ENCODE data around the gene MKKS. TPM values are rescaled to one million over a fixed set of nuclear protein-coding genes. Genes with fewer than 3 reads are reported as not detected.
"Not testable (repeated sequence)": the region's sequence is repeated elsewhere in the genome, so short reads cannot be mapped to it uniquely, and the experiment has no call there.

The MKKS gene
- total RNA-seq, 1 donor from 2014 or later = 8.6 TPM

- H3K9me3 Mint-ChIP-seq = no peaks in the 10 kb centered on the region
- no peaks in the 10 kb centered on the region for H3K4me1 Mint-ChIP-seq
- H3K27me3 Mint-ChIP-seq = no peaks in the 10 kb centered on the region
- intact Hi-C loops (cut with micrococcal nuclease) = no loop called here
- CTCF ChIA-PET = no interaction called here
- TF ChIP-seq, protein P1, sequence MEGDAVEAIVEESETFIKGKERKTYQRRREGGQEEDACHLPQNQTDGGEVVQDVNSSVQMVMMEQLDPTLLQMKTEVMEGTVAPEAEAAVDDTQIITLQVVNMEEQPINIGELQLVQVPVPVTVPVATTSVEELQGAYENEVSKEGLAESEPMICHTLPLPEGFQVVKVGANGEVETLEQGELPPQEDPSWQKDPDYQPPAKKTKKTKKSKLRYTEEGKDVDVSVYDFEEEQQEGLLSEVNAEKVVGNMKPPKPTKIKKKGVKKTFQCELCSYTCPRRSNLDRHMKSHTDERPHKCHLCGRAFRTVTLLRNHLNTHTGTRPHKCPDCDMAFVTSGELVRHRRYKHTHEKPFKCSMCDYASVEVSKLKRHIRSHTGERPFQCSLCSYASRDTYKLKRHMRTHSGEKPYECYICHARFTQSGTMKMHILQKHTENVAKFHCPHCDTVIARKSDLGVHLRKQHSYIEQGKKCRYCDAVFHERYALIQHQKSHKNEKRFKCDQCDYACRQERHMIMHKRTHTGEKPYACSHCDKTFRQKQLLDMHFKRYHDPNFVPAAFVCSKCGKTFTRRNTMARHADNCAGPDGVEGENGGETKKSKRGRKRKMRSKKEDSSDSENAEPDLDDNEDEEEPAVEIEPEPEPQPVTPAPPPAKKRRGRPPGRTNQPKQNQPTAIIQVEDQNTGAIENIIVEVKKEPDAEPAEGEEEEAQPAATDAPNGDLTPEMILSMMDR (IDR thresholded peaks at IDR 0.05) = no peak
- no peak for ATAC-seq (ENCODE audit: low read depth)
- POLR2A ChIA-PET = no interaction called here
- peaks cover 10% of the 10 kb centered on the region for H3K36me3 Mint-ChIP-seq (ENCODE audit: low read depth)
- no peak for DNase-seq
- H3K27ac Mint-ChIP-seq = no peak overlapping the region
- H3K4me3 Mint-ChIP-seq = no peak overlapping the region
Observed at GRCh38 chr20:10398834-10399369, 35.1 kb downstream of the MKKS start.

DNA sequence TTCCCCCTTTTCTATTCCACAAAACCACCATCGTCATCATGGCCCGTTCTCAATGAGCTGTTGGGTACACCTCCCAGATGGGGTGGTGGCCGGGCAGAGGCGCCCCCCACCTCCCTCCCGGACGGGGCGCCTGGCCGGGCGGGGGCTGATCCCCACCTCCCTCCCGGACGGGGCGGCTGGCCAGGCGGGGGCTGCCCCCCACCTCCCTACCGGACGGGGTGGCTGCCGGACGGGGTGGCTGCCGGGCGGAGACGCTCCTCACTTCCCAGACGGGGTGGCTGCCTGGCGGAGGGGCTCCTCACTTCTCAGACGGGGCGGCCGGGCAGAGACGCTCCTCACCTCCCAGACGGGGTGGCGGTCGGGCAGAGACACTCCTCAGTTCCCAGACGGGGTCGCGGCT, 39.3 kb downstream of the MKKS start:
- H3K4me1 Mint-ChIP-seq; H3K27ac Mint-ChIP-seq; H3K36me3 Mint-ChIP-seq (ENCODE audit: low read depth); POLR2A ChIA-PET; ATAC-seq (ENCODE audit: low read depth); H3K9me3 Mint-ChIP-seq; H3K4me3 Mint-ChIP-seq; CTCF ChIA-PET; intact Hi-C loops (cut with micrococcal nuclease); H3K27me3 Mint-ChIP-seq; DNase-seq: not testable (repeated sequence)

DNA sequence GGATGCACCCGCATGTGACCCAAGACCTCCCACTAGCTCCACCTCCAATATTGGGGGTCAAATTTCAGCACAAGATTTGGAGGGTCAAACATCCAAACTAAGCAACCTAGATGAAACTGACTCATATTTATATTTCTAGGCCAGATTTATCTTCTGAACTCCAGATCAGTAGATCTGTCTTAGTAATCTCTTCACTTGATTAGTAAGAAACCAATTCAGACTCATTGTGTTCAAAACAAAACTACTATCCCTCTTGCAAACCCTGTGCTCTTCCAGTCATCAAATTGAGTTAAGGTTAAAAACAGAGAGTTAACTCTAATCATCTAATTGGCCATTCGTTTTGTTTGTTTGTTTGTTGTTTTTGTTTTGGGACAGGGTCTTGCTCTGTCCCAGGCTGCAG, 43.3 kb downstream of the MKKS start:
- H3K27ac Mint-ChIP-seq = no peak overlapping the region
- ATAC-seq (ENCODE audit: low read depth) (no peak), DNase-seq (no peak)
- CTCF ChIA-PET = no interaction called here
- H3K4me3 Mint-ChIP-seq = no peak overlapping the region
- POLR2A ChIA-PET = no interaction called here
- no peaks in the 10 kb centered on the region for H3K4me1 Mint-ChIP-seq
- no peaks in the 10 kb centered on the region for H3K36me3 Mint-ChIP-seq (ENCODE audit: low read depth)
- H3K9me3 Mint-ChIP-seq = no peaks in the 10 kb centered on the region
- H3K27me3 Mint-ChIP-seq = peaks cover 3% of the 10 kb centered on the region
- intact Hi-C loops (cut with micrococcal nuclease) = no loop called here
- TF ChIP-seq, protein P1 (IDR thresholded peaks at IDR 0.05) = no peak

DNA sequence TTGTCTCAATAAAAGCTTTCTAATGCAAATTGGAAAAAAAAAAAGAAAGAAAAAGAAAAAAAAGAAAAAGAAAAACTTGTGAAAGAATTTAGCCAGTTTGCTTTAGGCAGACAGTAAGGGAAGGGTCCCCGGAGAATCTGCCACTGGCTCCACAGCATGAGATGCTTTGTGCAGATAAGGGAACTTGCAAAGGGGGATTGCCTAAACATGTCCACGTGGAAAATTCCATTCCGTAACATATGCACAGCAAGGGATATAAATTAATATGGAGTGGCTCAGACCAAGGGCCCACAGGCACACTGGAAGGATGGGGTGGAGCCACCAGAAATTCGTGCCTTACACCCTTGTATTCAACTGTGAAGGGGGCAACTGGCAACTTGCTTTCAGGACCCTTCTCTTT, 45.4 kb downstream of the MKKS start:
- Mint-ChIP-seq H3K4me1 (no peaks in the 10 kb centered on the region), H3K9me3 (no peaks in the 10 kb centered on the region), H3K36me3 (ENCODE audit: low read depth) (no peaks in the 10 kb centered on the region), H3K27ac (no peak overlapping the region), H3K27me3 (peaks cover 3% of the 10 kb centered on the region), H3K4me3 (no peak overlapping the region)
- ChIA-PET CTCF (no interaction called here), POLR2A (no interaction called here)
- intact Hi-C loops (cut with micrococcal nuclease) = no loop called here
- DNase-seq (no peak), ATAC-seq (ENCODE audit: low read depth) (no peak)
- TF ChIP-seq, protein P1 (IDR thresholded peaks at IDR 0.05) = no peak

DNA sequence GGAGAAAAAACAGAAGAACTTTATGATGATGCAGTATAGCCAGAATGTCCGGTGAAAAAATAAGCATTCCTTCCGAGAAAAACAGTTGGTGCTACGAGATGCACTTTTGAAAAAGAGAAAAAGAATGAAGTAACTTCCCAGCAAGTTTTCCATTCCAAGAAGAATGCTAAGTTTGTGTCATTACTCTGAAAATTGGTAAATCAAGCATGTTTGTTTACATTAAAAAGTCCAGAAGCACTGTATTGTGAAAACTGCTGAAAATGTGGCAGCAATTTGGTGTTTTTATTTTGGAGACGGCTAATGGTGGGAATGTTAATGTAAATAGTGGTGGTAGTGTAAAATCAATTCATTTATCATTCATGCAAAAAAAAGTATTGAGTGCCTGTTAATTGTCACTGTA, 46.3 kb downstream of the MKKS start:
- peaks cover 3% of the 10 kb centered on the region for H3K27me3 Mint-ChIP-seq
- CTCF ChIA-PET = no interaction called here
- DNase-seq (no peak), ATAC-seq (ENCODE audit: low read depth) (no peak)
- intact Hi-C loops (cut with micrococcal nuclease) = no loop called here
- no peaks in the 10 kb centered on the region for H3K36me3 Mint-ChIP-seq (ENCODE audit: low read depth)
- TF ChIP-seq, protein P1 (IDR thresholded peaks at IDR 0.05) = no peak
- H3K4me1 Mint-ChIP-seq = no peaks in the 10 kb centered on the region
- no peak overlapping the region for H3K4me3 Mint-ChIP-seq
- no peaks in the 10 kb centered on the region for H3K9me3 Mint-ChIP-seq
- no peak overlapping the region for H3K27ac Mint-ChIP-seq
- POLR2A ChIA-PET = no interaction called here

- no peak overlapping the region for H3K27ac Mint-ChIP-seq
- no peak for DNase-seq
- ChIA-PET CTCF (no interaction called here), POLR2A (no interaction called here)
- peaks cover 3% of the 10 kb centered on the region for H3K27me3 Mint-ChIP-seq
- no peak for ATAC-seq (ENCODE audit: low read depth)
- no peak overlapping the region for H3K4me3 Mint-ChIP-seq
- TF ChIP-seq, protein P1 (IDR thresholded peaks at IDR 0.05) = no peak
- no peaks in the 10 kb centered on the region for H3K4me1 Mint-ChIP-seq
- intact Hi-C loops (cut with micrococcal nuclease) = no loop called here
- H3K9me3 Mint-ChIP-seq = no peaks in the 10 kb centered on the region
- H3K36me3 Mint-ChIP-seq (ENCODE audit: low read depth) = no peaks in the 10 kb centered on the region
Observed at GRCh38 chr20:10385850-10386544, 48.0 kb downstream of the MKKS start.
